Measurements from ENCODE around the gene PSMD2. TPM values are rescaled to one million over a fixed set of nuclear protein-coding genes. Genes with fewer than 3 reads are reported as not detected.
A peak's percentile ranks its signal among the peaks of the same experiment; 100 is the strongest.

Gene PSMD2
- total and polyA plus RNA-seq, 2 donors (not counting 3 experiments of a cell fraction or from before 2014, with no cell fraction given), result 414 to 435 TPM

DNA sequence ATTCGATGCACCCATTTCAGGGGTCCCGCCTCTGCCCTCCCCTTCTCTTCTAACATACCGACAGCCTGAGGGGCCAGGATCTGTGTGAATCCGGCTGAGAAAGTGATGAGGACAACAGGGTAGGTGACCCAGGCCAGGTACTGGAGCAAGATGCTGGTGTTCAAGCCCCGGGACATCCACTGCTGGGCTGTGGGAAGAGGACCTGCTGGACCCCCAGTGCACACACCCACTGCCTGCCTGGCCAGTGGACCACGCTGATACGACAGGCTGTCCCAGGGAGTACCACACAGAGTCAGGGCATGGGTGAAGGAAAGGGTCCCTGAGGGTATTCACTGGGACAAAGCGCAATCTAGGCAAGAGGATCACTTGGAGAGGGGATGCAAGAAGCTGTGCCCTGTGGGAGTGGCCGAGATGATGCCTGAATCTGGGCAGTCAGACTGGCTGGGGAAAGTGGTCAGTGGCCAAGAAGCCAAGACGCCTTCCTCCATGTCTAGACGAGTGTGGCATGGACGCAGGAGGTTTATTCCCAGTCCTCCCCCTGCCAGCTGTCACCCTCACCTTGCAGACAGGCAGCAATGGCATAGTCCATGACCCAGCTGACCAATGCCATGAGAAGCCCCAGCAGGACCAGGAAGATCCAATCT lies 59.2 kb downstream of the PSMD2 start:
- CTCF ChIA-PET, result interaction anchor here (1.1 to 1.4 kb wide), 2 partner anchors 13 kb away, joined by 3 to 5 read pairs; no protein-coding TSS in a partner anchor
- intact Hi-C loops (cut with micrococcal nuclease), result no loop called here
- H3K36me3 ChIP-seq (ENCODE audit: control insufficient read depth in 2 of 2, extremely low read depth in 1 of 2, insufficient read depth in 2 of 2, low read length in 2 of 2), result no peaks in the 10 kb centered on the region

More for the DNA sequence above, 59.2 kb downstream of the PSMD2 start:
- Histone ChIP-seq H3K27me3 (ENCODE audit: control insufficient read depth in 2 of 2, insufficient read depth in 2 of 2, low read length in 2 of 2) (no peaks in the 10 kb centered on the region), H4K20me1 (replicated peaks; ENCODE audit: control insufficient read depth, extremely low read depth, insufficient read depth, low read length) (no peaks in the 10 kb centered on the region), H3K4me1 (ENCODE audit: control insufficient read depth, extremely low read depth, insufficient read depth, low read length) (peaks cover 5% of the 10 kb centered on the region), H3K4me2 (ENCODE audit: insufficient read depth, low read length) (no peak overlapping the region), H3K4me3 (replicated peaks in 1 of 3; ENCODE audit: insufficient read depth in 1 of 3, low read depth in 1 of 3, low read length in 3 of 3) (no peak overlapping the region), H3K9me3 (replicated peaks; ENCODE audit: control insufficient read depth, insufficient read depth, low read length) (no peaks in the 10 kb centered on the region), H3K9me1 (replicated peaks; ENCODE audit: control insufficient read depth, extremely low read depth, insufficient read depth, low read length) (no peaks in the 10 kb centered on the region), H2AFZ (ENCODE audit: low read depth, low read length) (no peak overlapping the region), H3K27ac (ENCODE audit: insufficient read depth, low read depth, low read length) (no peak overlapping the region), H3K9ac (replicated peaks; ENCODE audit: extremely low read depth, insufficient read depth, low read length) (no peak overlapping the region), H3K79me2 (ENCODE audit: control insufficient read depth, insufficient read depth, low read length) (peaks cover under 1% of the 10 kb centered on the region)
- POLR2A ChIA-PET, result no interaction called here
- no peak for FAIRE-seq
- BruUV-seq (replicated peaks), result no TSS peak
- DNase-seq (ENCODE audit: low read depth, low spot score), result no peak
- no peak for TF ChIP-seq POLR2A (IDR thresholded peaks at IDR 0.05; ENCODE audit: low read depth, low read length)
- no peak for TF ChIP-seq FOS (IDR thresholded peaks at IDR 0.05; ENCODE audit: borderline replicate concordance, insufficient read depth, low read length)
- TF ChIP-seq, protein P1, sequence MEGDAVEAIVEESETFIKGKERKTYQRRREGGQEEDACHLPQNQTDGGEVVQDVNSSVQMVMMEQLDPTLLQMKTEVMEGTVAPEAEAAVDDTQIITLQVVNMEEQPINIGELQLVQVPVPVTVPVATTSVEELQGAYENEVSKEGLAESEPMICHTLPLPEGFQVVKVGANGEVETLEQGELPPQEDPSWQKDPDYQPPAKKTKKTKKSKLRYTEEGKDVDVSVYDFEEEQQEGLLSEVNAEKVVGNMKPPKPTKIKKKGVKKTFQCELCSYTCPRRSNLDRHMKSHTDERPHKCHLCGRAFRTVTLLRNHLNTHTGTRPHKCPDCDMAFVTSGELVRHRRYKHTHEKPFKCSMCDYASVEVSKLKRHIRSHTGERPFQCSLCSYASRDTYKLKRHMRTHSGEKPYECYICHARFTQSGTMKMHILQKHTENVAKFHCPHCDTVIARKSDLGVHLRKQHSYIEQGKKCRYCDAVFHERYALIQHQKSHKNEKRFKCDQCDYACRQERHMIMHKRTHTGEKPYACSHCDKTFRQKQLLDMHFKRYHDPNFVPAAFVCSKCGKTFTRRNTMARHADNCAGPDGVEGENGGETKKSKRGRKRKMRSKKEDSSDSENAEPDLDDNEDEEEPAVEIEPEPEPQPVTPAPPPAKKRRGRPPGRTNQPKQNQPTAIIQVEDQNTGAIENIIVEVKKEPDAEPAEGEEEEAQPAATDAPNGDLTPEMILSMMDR (IDR thresholded peaks at IDR 0.05; ENCODE audit: extremely low read depth in 1 of 2, insufficient read depth in 1 of 2, low read depth in 1 of 2, low read length in 2 of 2), result no peak
- no peak for TF ChIP-seq JUN (IDR thresholded peaks at IDR 0.05; ENCODE audit: borderline replicate concordance, insufficient read depth, insufficient read length, low read depth)
- no peak for TF ChIP-seq POLR2AphosphoS5 (IDR thresholded peaks at IDR 0.05; ENCODE audit: insufficient read depth, low read depth, low read length)
- no peak for TF ChIP-seq EZH2 (IDR thresholded peaks at IDR 0.05; ENCODE audit: borderline replicate concordance, low read depth, low read length, severe bottlenecking)
- dilution Hi-C loops (cut with MboI; ENCODE audit: extremely low pct_ligation_motif_present, low sequenced_read_pairs), result no loop called here

Small RNA genes lying within 50 kb of the gene (small RNA-seq; reads per million reads assigned to genes)
- gene SNORD66 (ENCODE audit: insufficient read depth, insufficient read length, low read depth, low replicate concordance), result 420 reads per million, percentile 99 among the genes with 10 or more reads in this experiment

Other genes with a start within 250 kb of the PSMD2 start
- not detected in 2 replicates for gene HTR3C, start 246.2 kb upstream of the PSMD2 start, total RNA-seq
- gene HTR3C, start 246.2 kb upstream of the PSMD2 start, polyA plus RNA-seq, result not detected in 2 replicates
- gene HTR3E, start 202.2 kb upstream of the PSMD2 start, total RNA-seq, result not detected in 2 replicates
- not detected in 2 replicates for gene HTR3E, start 202.2 kb upstream of the PSMD2 start, polyA plus RNA-seq
- 38.8 and 44.7 TPM in 2 replicates for gene EIF2B5, start 163.9 kb upstream of the PSMD2 start, total RNA-seq
- gene EIF2B5, start 163.9 kb upstream of the PSMD2 start, polyA plus RNA-seq, result 35.5 and 42.7 TPM in 2 replicates
- gene DVL3, start 143.9 kb upstream of the PSMD2 start, total RNA-seq, result 59.0 and 61.3 TPM in 2 replicates
- gene DVL3, start 143.9 kb upstream of the PSMD2 start, polyA plus RNA-seq, result 41.2 and 43.8 TPM in 2 replicates
- 400 and 431 TPM in 2 replicates for gene AP2M1, start 124.4 kb upstream of the PSMD2 start, total RNA-seq
- gene AP2M1, start 124.4 kb upstream of the PSMD2 start, polyA plus RNA-seq, result 602 and 603 TPM in 2 replicates
- gene ABCF3, start 113.0 kb upstream of the PSMD2 start, total RNA-seq, result 65.6 and 68.8 TPM in 2 replicates
- 73.4 and 93.9 TPM in 2 replicates for gene ABCF3, start 113.0 kb upstream of the PSMD2 start, polyA plus RNA-seq
- not detected in 2 replicates for gene VWA5B2, start 69.7 kb upstream of the PSMD2 start, total RNA-seq
- gene VWA5B2, start 69.7 kb upstream of the PSMD2 start, polyA plus RNA-seq, result 0.03 TPM in 1 of 2 replicates, not detected in the other
- gene ALG3, start 50.3 kb upstream of the PSMD2 start, total RNA-seq, result 37.7 and 42.9 TPM in 2 replicates
- gene ALG3, start 50.3 kb upstream of the PSMD2 start, polyA plus RNA-seq, result 99.9 and 102 TPM in 2 replicates
- gene EEF1AKMT4, start 49.6 kb upstream of the PSMD2 start, total RNA-seq, result 3.3 and 3.4 TPM in 2 replicates
- 8.0 and 9.8 TPM in 2 replicates for gene EEF1AKMT4, start 49.6 kb upstream of the PSMD2 start, polyA plus RNA-seq
- not detected in 2 replicates for gene CAMK2N2, start 37.7 kb upstream of the PSMD2 start, total RNA-seq
- 0.11 TPM in 1 of 2 replicates, not detected in the other for gene CAMK2N2, start 37.7 kb upstream of the PSMD2 start, polyA plus RNA-seq
- not detected in 2 replicates for gene ECE2, start 23.2 kb upstream of the PSMD2 start, total RNA-seq
- not detected in 2 replicates for gene ECE2, start 23.2 kb upstream of the PSMD2 start, polyA plus RNA-seq
- 524 and 532 TPM in 2 replicates for gene EIF4G1, start 15.4 kb downstream of the PSMD2 start, total RNA-seq
- 355 and 401 TPM in 2 replicates for gene EIF4G1, start 15.4 kb downstream of the PSMD2 start, polyA plus RNA-seq
- gene FAM131A, start 38.4 kb downstream of the PSMD2 start, total RNA-seq, result 19.9 and 26.8 TPM in 2 replicates
- gene FAM131A, start 38.4 kb downstream of the PSMD2 start, polyA plus RNA-seq, result 29.9 and 34.1 TPM in 2 replicates
- 6.5 and 9.9 TPM in 2 replicates for gene CLCN2, start 62.4 kb downstream of the PSMD2 start, total RNA-seq
- gene CLCN2, start 62.4 kb downstream of the PSMD2 start, polyA plus RNA-seq, result 3.5 and 4.9 TPM in 2 replicates
- gene POLR2H, start 62.5 kb downstream of the PSMD2 start, total RNA-seq, result 80.5 and 89.0 TPM in 2 replicates
- 169 and 276 TPM in 2 replicates for gene POLR2H, start 62.5 kb downstream of the PSMD2 start, polyA plus RNA-seq
- gene THPO, start 79.0 kb downstream of the PSMD2 start, total RNA-seq, result not detected in 2 replicates
- gene THPO, start 79.0 kb downstream of the PSMD2 start, polyA plus RNA-seq, result 0.08 and 0.10 TPM in 2 replicates
- 0.40 and 0.53 TPM in 2 replicates for gene CHRD, start 80.8 kb downstream of the PSMD2 start, total RNA-seq
- gene CHRD, start 80.8 kb downstream of the PSMD2 start, polyA plus RNA-seq, result 0.27 and 0.54 TPM in 2 replicates

Measured in endothelial cell of umbilical vein (primary cell).